ENCODE measurements around the gene APOB.

The APOB gene

DNA sequence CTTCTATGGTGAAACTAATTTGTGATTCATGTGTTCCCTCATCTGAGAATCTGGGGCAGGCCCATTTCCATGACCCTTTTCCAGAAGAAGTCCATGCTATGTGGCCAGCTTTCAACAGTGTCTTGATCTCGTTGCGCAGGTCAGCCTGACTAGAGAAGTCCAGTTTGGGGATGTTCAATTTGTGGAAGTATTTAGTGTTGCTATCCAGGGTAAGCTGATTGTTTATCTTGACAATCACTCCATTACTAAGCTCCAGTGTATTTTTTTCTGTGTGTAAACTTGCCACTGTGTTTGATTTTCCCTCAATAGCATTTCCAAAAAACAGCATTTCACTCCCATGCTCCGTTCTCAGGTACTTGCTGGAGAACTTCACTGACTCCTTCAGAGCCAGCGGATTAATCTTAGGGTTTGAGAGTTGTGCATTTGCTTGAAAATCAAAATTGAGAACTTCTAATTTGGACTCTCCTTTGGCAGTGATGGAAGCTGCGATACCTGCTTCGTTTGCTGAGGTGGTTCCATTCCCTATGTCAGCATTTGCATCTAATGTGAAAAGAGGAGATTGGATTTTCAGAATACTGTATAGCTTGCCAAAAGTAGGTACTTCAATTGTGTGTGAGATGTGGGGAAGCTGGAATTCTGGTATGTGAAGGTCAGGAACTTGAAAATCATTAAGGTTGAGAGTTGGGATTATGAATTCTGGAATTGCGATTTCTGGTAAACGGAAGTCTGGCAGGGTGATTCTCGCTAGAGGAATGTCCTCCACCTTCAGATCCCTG, 35.7 kb downstream of the APOB start:
- TF ChIP-seq, protein P1, sequence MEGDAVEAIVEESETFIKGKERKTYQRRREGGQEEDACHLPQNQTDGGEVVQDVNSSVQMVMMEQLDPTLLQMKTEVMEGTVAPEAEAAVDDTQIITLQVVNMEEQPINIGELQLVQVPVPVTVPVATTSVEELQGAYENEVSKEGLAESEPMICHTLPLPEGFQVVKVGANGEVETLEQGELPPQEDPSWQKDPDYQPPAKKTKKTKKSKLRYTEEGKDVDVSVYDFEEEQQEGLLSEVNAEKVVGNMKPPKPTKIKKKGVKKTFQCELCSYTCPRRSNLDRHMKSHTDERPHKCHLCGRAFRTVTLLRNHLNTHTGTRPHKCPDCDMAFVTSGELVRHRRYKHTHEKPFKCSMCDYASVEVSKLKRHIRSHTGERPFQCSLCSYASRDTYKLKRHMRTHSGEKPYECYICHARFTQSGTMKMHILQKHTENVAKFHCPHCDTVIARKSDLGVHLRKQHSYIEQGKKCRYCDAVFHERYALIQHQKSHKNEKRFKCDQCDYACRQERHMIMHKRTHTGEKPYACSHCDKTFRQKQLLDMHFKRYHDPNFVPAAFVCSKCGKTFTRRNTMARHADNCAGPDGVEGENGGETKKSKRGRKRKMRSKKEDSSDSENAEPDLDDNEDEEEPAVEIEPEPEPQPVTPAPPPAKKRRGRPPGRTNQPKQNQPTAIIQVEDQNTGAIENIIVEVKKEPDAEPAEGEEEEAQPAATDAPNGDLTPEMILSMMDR (conservative IDR thresholded peaks at IDR 0.05): no peak
- no peak for TF ChIP-seq ZFX (IDR thresholded peaks at IDR 0.05)

DNA sequence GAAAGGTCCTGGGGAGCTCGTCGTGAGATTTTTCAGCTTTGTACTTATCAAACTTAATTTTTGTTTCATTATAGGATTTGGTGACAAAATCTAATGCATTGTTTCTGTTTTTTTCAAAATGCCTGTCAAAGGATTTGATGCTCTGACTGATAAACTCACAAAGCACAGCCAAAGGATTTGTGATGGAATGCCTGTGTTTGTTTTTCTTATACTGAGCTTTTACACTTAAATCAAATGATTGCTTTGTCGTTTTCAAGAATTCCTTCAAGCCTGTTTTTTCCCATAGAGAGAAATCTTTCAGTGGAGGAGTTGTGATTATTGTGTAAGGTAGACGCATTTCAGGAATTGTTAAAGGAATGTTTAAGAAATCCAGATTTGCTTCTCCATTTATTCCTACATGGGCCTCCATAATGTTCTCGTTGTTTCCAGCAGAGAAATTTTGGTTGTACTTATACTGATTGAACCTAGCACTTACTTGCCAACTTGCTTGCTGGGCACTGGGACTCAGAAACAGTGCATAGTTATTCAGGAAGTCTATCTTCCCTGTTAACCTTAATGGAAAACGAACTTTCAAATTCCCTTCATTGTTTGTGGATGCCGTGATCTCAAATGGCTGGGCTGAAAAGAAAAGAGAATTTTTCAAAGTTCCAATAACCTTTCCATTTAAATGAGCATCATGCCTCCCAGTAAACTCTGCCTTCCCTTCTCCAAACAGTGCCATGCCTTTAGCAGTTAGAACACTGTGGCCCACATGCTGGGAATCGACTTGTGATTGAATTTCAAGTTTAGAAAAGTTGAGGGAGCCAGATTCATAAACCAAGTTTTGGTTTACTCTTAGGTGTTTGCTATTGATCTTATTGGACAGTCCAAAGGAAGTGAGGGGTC, 36.5 kb downstream of the APOB start:
- no peak overlapping the region for H3K27ac ChIP-seq
- TF ChIP-seq, protein P1 (conservative IDR thresholded peaks at IDR 0.05): no peak
- no peak for TF ChIP-seq ZFX (IDR thresholded peaks at IDR 0.05)

More for the DNA sequence above, 35.7 kb downstream of the APOB start:
- no peak overlapping the region for H3K27ac ChIP-seq

DNA sequence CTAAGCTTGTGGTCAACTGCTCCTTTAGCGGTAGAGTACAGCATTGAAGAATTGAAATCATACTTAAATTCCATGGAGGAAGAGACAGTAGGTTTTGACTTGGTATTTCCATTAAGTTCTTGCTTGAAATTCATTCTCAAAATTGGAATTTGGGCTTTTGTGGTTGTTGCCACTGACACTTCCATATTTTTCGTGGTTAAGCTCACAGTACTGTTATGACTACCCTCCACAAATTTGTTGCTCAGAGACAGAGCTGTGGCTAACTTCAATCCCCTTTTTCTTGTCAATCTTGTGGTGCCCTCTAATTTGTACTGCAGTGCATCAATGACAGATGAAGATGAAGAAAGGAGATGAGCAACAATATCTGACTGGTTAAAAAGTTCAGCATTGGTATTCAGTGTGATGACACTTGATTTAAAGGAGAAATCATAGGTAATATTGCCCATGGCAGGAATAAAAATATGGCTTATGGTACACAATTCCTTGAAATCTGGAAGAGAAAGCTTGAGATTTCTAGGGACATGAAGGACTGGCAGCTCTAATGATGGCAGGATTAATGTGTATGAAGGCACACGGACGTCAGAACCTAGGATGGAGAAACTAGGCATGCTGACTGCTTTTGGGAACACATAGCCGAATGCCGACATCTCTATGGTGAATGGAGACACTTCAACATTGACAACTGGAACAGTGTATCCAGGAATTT, 37.3 kb downstream of the APOB start:
- TF ChIP-seq, protein P1 (conservative IDR thresholded peaks at IDR 0.05): no peak
- no peak for TF ChIP-seq ZFX (IDR thresholded peaks at IDR 0.05)

DNA sequence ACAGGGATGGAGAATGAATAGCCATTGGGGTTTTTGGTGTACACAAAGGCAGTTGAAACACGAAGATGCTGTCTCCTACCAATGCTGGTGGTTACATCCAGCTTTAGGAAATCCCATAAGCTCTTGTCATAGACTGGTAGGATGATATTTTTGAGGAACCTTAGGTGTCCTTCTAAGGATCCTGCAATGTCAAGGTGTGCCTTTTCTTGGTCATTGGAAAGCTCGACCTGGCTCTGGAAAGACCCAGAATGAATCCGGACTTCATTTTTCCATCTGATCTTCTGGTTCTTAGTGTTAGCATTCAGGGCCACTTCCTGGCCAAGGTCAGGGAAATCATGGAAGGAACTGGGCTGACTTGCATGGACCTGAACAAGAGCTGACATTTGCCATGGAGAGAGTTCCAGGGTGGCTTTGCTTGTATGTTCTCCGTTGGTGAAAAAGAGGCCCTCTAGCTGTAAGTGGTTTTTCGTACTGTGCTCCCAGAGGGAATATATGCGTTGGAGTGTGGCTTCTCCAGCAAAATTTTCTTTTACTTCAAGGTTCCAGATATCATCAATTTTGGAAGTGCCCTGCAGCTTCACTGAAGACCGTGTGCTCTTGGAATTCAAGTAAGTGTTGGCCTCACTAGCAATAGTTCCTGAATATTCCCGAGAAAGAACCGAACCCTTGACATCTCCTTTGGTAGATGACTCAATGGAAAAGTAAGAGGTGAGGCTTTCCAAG, 38.0 kb downstream of the APOB start:
- TF ChIP-seq, protein P1 (conservative IDR thresholded peaks at IDR 0.05): no peak
- TF ChIP-seq ZFX (IDR thresholded peaks at IDR 0.05): no peak

More for the DNA sequence above, 37.3 kb downstream of the APOB start:
- no peak overlapping the region for H3K27ac ChIP-seq

DNA sequence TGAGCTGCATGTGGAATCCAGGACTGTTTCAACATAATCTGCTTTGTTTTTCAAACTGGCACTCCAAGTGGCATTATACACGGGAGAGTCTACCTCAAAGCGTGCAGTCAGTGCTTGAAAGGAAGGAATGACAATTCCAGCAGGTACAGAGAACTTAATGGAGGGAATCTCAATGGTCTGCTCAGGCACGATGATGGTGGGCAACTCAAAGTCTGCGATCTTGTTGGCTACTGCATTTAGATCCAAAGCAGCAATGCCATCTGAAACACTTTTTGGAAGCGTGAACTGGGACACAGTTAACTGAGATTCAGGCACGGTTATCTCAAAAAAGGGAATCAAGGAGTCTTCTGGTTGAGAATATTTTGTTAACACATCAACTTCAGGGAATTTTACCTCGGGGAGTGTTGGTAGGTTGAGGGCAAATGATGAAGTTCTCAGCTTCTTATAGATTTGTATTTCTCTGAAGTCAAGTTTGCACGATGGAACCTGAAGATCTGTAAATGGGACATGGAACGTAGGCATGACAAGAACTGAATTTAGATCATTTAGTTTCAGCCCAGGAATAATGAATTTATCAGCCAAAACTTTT, 38.7 kb downstream of the APOB start:
- H3K27ac ChIP-seq: no peak overlapping the region
- TF ChIP-seq, protein P1 (conservative IDR thresholded peaks at IDR 0.05): no peak
- TF ChIP-seq ZFX (IDR thresholded peaks at IDR 0.05): no peak

More for the DNA sequence above, 38.0 kb downstream of the APOB start:
- H3K27ac ChIP-seq: no peak overlapping the region

DNA sequence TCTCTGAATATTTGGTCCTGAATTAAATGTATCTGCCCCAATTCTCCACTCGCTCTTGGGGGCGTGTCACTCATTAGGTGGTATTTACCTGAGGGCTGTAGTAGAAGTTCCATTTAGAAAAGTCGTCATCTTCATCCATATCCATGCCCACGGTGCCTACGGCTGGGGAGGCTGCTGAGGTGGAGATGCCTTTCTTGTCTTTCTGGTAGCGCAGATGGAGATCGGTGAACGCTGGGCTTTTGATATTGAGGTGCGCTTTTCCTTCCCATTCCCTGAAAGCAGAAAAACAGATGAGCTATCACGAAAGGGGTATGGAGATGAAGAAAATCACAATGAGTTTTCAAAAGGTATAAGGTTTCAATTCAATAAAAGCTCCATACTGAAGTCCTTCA, 39.7 kb downstream of the APOB start:
- no peak for TF ChIP-seq ZFX (IDR thresholded peaks at IDR 0.05)
- TF ChIP-seq, protein P1 (conservative IDR thresholded peaks at IDR 0.05): no peak

More for the DNA sequence above, 39.7 kb downstream of the APOB start:
- H3K27ac ChIP-seq: no peak overlapping the region

Data from C4-2B (cell line).